Measurements from ENCODE around the gene PLG.
"Not testable (repeated sequence)": the region's sequence is repeated elsewhere in the genome, so short reads cannot be mapped to it uniquely, and the experiment has no call there.

The PLG gene

GRCh38 chr6:160742090-160742489 lies 40.0 kb downstream of the PLG start:
- no peak for TF ChIP-seq FOXM1 (IDR thresholded peaks at IDR 0.05; ENCODE audit: borderline replicate concordance)
- TF ChIP-seq LEF1 (IDR thresholded peaks at IDR 0.05; ENCODE audit: borderline replicate concordance), result no peak
- TF ChIP-seq ELF4 (IDR thresholded peaks at IDR 0.05), result no peak
- TF ChIP-seq SP1 (IDR thresholded peaks at IDR 0.05), result no peak
- no peak for TF ChIP-seq BHLHE40 (IDR thresholded peaks at IDR 0.05; ENCODE audit: borderline replicate concordance)
- no peak for TF ChIP-seq CTBP1 (IDR thresholded peaks at IDR 0.05; ENCODE audit: borderline replicate concordance)
- TF ChIP-seq HDGF (IDR thresholded peaks at IDR 0.05; ENCODE audit: borderline replicate concordance), result no peak
- no peak for TF ChIP-seq TARDBP (IDR thresholded peaks at IDR 0.05)
- no peak for TF ChIP-seq NFRKB (IDR thresholded peaks at IDR 0.05)
- TF ChIP-seq FOXA1 (IDR thresholded peaks at IDR 0.05), result no peak
- ChIA-PET CTCF (no interaction called here), POLR2A (no interaction called here)
- no peak for DNase-seq (ENCODE audit: extremely low spot score)

- ChIA-PET CTCF (interaction anchor here (0.6 to 1.6 kb wide), 2 partner anchors 621 to 623 kb away, joined by 4 to 5 read pairs; no protein-coding TSS in a partner anchor), POLR2A (no interaction called here)
- DNase-seq (ENCODE audit: extremely low spot score), result peak; percentile 62
- TF ChIP-seq FOXM1 (IDR thresholded peaks at IDR 0.05; ENCODE audit: borderline replicate concordance) (no peak), LEF1 (IDR thresholded peaks at IDR 0.05; ENCODE audit: borderline replicate concordance) (no peak), SUZ12 (IDR thresholded peaks at IDR 0.05) (no peak), NFRKB (IDR thresholded peaks at IDR 0.05) (no peak), FOXA1 (IDR thresholded peaks at IDR 0.05) (no peak), ELF4 (IDR thresholded peaks at IDR 0.05) (no peak), BHLHE40 (IDR thresholded peaks at IDR 0.05; ENCODE audit: borderline replicate concordance) (no peak), L3MBTL2 (conservative IDR thresholded peaks at IDR 0.05) (no peak), FOXK2 (IDR thresholded peaks at IDR 0.05) (no peak), HDGF (IDR thresholded peaks at IDR 0.05; ENCODE audit: borderline replicate concordance) (no peak), SP1 (IDR thresholded peaks at IDR 0.05) (no peak), TARDBP (IDR thresholded peaks at IDR 0.05) (no peak), PKNOX1 (IDR thresholded peaks at IDR 0.05) (no peak), ZNF384 (IDR thresholded peaks at IDR 0.05) (no peak), ARNT (IDR thresholded peaks at IDR 0.05) (no peak), CTBP1 (IDR thresholded peaks at IDR 0.05; ENCODE audit: borderline replicate concordance) (no peak)
Observed at GRCh38 chr6:160750276-160750689, 48.2 kb downstream of the PLG start.

GRCh38 chr6:160753211-160753610 lies 51.2 kb downstream of the PLG start:
- CTCF ChIA-PET, result interaction anchor here (0.6 kb wide), 1 partner anchor 20 kb away, joined by 3 read pairs; no protein-coding TSS in a partner anchor
- DNase-seq (ENCODE audit: extremely low spot score); POLR2A ChIA-PET: not testable (repeated sequence)

- ChIA-PET POLR2A (no interaction called here), CTCF (interaction anchor here (0.6 to 1.0 kb wide), 2 partner anchors 11 to 616 kb away, joined by 4 to 5 read pairs; no protein-coding TSS in a partner anchor)
- no peak for DNase-seq (ENCODE audit: extremely low spot score)
- TF ChIP-seq SP1 (IDR thresholded peaks at IDR 0.05) (no peak), FOXA1 (IDR thresholded peaks at IDR 0.05) (no peak), ELF4 (IDR thresholded peaks at IDR 0.05) (no peak), FOXK2 (IDR thresholded peaks at IDR 0.05) (no peak), CTBP1 (IDR thresholded peaks at IDR 0.05; ENCODE audit: borderline replicate concordance) (no peak), ARNT (IDR thresholded peaks at IDR 0.05) (no peak), HDGF (IDR thresholded peaks at IDR 0.05; ENCODE audit: borderline replicate concordance) (no peak), NFRKB (IDR thresholded peaks at IDR 0.05) (no peak), LEF1 (IDR thresholded peaks at IDR 0.05; ENCODE audit: borderline replicate concordance) (no peak), TARDBP (IDR thresholded peaks at IDR 0.05) (no peak), ZNF384 (IDR thresholded peaks at IDR 0.05) (no peak), L3MBTL2 (conservative IDR thresholded peaks at IDR 0.05) (no peak)
Observed at GRCh38 chr6:160755165-160755564, 53.1 kb downstream of the PLG start.

GRCh38 chr6:160756021-160756420 lies 54.0 kb downstream of the PLG start:
- CTCF ChIA-PET, result no interaction called here
- DNase-seq (ENCODE audit: extremely low spot score), result no peak
- POLR2A ChIA-PET, result no interaction called here
- TF ChIP-seq ELF4 (IDR thresholded peaks at IDR 0.05), result no peak
- no peak for TF ChIP-seq FOXM1 (IDR thresholded peaks at IDR 0.05; ENCODE audit: borderline replicate concordance)
- no peak for TF ChIP-seq FOXK2 (IDR thresholded peaks at IDR 0.05)
- no peak for TF ChIP-seq PKNOX1 (IDR thresholded peaks at IDR 0.05)
- TF ChIP-seq ARNT (IDR thresholded peaks at IDR 0.05), result no peak
- TF ChIP-seq L3MBTL2 (conservative IDR thresholded peaks at IDR 0.05), result no peak
- no peak for TF ChIP-seq HDGF (IDR thresholded peaks at IDR 0.05; ENCODE audit: borderline replicate concordance)
- TF ChIP-seq CTBP1 (IDR thresholded peaks at IDR 0.05; ENCODE audit: borderline replicate concordance), result no peak
- TF ChIP-seq LEF1 (IDR thresholded peaks at IDR 0.05; ENCODE audit: borderline replicate concordance), result no peak
- TF ChIP-seq ZNF384 (IDR thresholded peaks at IDR 0.05), result no peak

- ChIA-PET POLR2A (no interaction called here), CTCF (no interaction called here)
- TF ChIP-seq CTBP1 (IDR thresholded peaks at IDR 0.05; ENCODE audit: borderline replicate concordance) (no peak), TARDBP (IDR thresholded peaks at IDR 0.05) (no peak), SUZ12 (IDR thresholded peaks at IDR 0.05) (no peak), BHLHE40 (IDR thresholded peaks at IDR 0.05; ENCODE audit: borderline replicate concordance) (no peak), ELF4 (IDR thresholded peaks at IDR 0.05) (no peak)
- DNase-seq (ENCODE audit: extremely low spot score), result no peak
Observed at GRCh38 chr6:160756871-160757270, 54.8 kb downstream of the PLG start.

- ChIA-PET POLR2A (no interaction called here), CTCF (no interaction called here)
- TF ChIP-seq TARDBP (IDR thresholded peaks at IDR 0.05) (no peak), HDGF (IDR thresholded peaks at IDR 0.05; ENCODE audit: borderline replicate concordance) (no peak), L3MBTL2 (conservative IDR thresholded peaks at IDR 0.05) (no peak), LEF1 (IDR thresholded peaks at IDR 0.05; ENCODE audit: borderline replicate concordance) (no peak), ARNT (IDR thresholded peaks at IDR 0.05) (no peak), FOXK2 (IDR thresholded peaks at IDR 0.05) (no peak), PKNOX1 (IDR thresholded peaks at IDR 0.05) (no peak)
- no peak for DNase-seq (ENCODE audit: extremely low spot score)
Observed at GRCh38 chr6:160764847-160765246, 62.8 kb downstream of the PLG start.
